GM06990 (cell line): ENCODE measurements around the gene DCDC2B.

ENCODE experiments used
- DNase-seq: peaks from one replicate; pipeline ENCODE4 v3.0.0-alpha.2; 2011; ENCODE audit not compliant: insufficient read length; ENCODE audit errors: extremely low read depth
- H3K27me3 ChIP-seq: replicated peaks from 2 replicates; pipeline ENCODE4 v1.6.0; 2011; ENCODE audit warnings: low read length; ENCODE audit not compliant: control insufficient read depth, insufficient read depth
- H3K36me3 ChIP-seq: 2 replicates; pipeline ENCODE4 v1.5.1; 2011; ENCODE audit warnings: low read length; ENCODE audit not compliant: control insufficient read depth, insufficient read depth
- H3K4me3 ChIP-seq: replicated peaks from 2 replicates; pipeline ENCODE4 v1.5.1; 2011; ENCODE audit warnings: low read depth, mild to moderate bottlenecking, control low read depth, low read length
- TF ChIP-seq, protein P1 (sequence below): IDR thresholded peaks from 2 replicates; pipeline ENCODE4 v1.5.1; 2011; ENCODE audit warnings: low read length, control low read depth, mild to moderate bottlenecking, inconsistent platforms; ENCODE audit not compliant: insufficient read depth, poor library complexity, severe bottlenecking

The DCDC2B gene

DNA sequence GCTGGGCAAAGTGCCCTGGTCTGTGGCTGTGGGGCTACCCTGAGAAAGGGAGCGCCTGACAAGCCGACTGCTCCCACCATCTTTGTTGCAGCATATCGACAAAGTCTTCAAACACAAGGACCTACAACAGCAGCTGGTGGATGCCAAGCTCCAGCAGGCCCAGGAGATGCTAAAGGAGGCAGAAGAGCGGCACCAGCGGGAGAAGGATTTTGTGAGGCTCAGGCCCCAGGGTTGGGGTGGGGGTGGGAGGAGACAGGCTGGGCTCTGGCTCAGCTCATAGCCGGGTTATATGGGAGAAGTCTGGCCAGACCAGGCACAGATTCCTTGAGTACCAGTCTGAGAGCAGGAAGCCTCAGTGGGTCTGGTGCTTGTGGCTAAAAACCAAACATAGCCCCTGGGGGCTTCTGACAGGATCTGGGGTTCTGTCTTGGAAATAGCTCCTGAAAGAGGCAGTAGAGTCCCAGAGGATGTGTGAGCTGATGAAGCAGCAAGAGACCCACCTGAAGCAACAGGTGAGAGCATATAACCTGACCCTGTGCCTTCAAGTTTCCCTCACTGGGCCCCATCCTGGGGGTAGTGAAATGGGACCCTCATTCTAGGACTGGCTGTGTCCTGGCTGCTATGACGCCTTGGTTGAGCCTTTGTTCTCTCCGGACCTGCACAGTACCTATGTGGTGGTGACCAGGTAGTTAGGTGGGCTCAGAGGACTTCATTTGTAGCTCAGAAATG is 16.5 kb upstream of the DCDC2B start:
- H3K4me3 ChIP-seq: no peak overlapping the region
- H3K36me3 ChIP-seq: peaks cover 79% of the 10 kb centered on the region
- TF ChIP-seq, protein P1, sequence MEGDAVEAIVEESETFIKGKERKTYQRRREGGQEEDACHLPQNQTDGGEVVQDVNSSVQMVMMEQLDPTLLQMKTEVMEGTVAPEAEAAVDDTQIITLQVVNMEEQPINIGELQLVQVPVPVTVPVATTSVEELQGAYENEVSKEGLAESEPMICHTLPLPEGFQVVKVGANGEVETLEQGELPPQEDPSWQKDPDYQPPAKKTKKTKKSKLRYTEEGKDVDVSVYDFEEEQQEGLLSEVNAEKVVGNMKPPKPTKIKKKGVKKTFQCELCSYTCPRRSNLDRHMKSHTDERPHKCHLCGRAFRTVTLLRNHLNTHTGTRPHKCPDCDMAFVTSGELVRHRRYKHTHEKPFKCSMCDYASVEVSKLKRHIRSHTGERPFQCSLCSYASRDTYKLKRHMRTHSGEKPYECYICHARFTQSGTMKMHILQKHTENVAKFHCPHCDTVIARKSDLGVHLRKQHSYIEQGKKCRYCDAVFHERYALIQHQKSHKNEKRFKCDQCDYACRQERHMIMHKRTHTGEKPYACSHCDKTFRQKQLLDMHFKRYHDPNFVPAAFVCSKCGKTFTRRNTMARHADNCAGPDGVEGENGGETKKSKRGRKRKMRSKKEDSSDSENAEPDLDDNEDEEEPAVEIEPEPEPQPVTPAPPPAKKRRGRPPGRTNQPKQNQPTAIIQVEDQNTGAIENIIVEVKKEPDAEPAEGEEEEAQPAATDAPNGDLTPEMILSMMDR: no peak
- H3K27me3 ChIP-seq: no peaks in the 10 kb centered on the region
- no peak for DNase-seq

DNA sequence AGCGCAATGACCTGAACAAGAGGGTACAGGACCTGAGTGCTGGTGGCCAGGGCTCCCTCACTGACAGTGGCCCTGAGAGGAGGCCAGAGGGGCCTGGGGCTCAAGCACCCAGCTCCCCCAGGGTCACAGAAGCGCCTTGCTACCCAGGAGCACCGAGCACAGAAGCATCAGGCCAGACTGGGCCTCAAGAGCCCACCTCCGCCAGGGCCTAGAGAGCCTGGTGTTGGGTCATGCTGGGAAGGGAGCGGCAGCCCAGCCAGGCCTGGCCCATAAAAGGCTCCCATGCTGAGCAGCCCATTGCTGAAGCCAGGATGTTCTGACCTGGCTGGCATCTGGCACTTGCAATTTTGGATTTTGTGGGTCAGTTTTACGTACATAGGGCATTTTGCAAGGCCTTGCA is 13.9 kb upstream of the DCDC2B start:
- no peak overlapping the region for H3K4me3 ChIP-seq
- no peaks in the 10 kb centered on the region for H3K27me3 ChIP-seq
- TF ChIP-seq, protein P1: no peak
- peaks cover 64% of the 10 kb centered on the region for H3K36me3 ChIP-seq
- no peak for DNase-seq

DNA sequence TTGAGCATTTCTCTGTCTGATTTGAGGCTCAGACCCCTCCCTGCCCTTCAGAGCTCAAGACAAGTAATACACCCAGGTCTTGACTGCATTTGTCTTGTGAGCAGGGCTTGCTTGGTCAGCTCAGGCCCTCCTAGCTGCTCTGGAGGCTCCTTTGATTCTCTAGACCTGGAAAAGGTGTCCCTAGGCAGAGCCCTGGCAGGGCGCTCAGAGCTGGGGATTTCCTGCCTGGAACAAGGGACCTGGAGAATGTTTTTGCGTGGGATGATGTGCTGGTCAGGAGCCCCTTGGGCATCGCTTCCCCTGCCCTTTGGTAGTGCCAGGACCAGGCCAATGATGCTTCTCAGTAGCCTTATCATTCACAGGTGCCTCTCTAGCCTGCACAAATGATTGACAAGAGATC is 13.4 kb upstream of the DCDC2B start:
- TF ChIP-seq, protein P1: no peak
- Histone ChIP-seq H3K4me3 (no peak overlapping the region), H3K36me3 (peaks cover 58% of the 10 kb centered on the region), H3K27me3 (no peaks in the 10 kb centered on the region)
- no peak for DNase-seq

DNA sequence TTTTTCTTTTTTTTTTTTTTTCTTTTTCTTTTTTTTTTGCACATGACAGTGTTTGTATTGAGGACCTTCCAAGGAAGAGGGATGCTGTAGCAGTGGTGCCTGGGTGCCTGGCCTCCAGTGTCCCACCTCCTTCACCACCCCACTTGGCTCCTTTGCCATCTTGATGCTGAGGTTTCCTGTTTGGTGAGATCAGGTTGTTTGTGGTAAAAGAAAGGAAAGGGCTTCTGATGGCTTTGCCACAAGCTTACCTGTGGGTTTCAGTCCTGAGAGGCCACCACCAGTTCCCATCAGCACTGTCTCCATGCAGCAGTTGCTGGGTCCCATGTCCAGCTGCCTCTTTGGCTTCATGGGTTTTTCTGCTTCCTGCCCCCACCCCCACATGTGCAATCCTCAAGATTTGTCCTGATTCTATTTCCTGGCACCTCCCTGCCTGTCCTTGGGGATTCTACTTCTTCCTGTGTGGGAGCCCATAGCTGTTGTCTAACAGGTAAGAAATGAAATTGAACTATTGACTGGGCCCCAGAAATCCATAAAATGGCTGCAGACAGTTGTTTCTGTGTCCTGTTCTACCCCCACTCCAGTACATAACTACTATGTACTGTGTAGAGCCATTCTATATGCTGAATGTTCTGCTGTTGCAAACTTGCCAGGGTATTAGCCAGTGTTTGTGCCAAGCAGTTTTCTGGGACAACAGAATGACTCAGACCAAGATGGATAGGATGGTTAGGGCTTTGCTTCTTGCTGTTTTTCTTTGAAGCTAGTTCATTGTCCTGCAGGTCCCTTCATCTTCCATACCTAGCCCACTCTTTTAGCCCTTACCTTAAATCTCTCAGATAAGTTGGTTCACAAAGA is 12.7 kb upstream of the DCDC2B start:
- Histone ChIP-seq H3K27me3 (no peaks in the 10 kb centered on the region), H3K36me3 (peaks cover 53% of the 10 kb centered on the region), H3K4me3 (no peak overlapping the region)
- DNase-seq: no peak
- TF ChIP-seq, protein P1: no peak

DNA sequence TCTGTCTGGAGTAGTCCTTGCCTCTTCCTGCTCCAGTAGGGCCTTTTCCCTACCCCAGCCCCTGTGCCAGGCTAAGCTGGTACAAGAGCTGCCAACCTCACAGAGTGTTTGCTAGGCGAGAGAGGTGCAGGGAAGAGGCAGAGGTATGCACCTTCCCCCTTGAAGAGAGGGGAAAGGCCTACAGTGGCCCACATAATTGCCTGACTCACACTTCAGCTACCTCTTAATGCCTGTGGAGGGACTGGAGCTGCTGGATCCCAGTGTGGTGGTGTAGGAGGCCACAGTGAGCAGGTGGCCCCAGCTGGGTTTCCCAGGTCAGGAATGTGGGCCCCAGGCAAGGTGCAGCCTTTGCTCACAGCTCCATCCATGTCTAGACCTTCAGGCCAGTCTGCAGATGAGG is 11.8 kb upstream of the DCDC2B start:
- TF ChIP-seq, protein P1: no peak
- Histone ChIP-seq H3K4me3 (no peak overlapping the region), H3K27me3 (no peaks in the 10 kb centered on the region), H3K36me3 (peaks cover 44% of the 10 kb centered on the region)
- no peak for DNase-seq
